ENCODE data around the gene TBC1D21. TPM values are rescaled to one million over a fixed set of nuclear protein-coding genes. Genes with fewer than 3 reads are reported as not detected.

The TBC1D21 gene
- total RNA-seq, 1 donor from 2014 or later = not detected

- Mint-ChIP-seq H3K27me3 (ENCODE audit: unreplicated experiment) (no peaks in the 10 kb centered on the region), H3K4me3 (ENCODE audit: unreplicated experiment) (no peak overlapping the region), H3K4me1 (ENCODE audit: unreplicated experiment) (peaks cover 21% of the 10 kb centered on the region), H3K36me3 (ENCODE audit: low read depth, unreplicated experiment) (no peaks in the 10 kb centered on the region), H3K27ac (ENCODE audit: unreplicated experiment) (no peak overlapping the region), H3K9me3 (ENCODE audit: unreplicated experiment) (no peaks in the 10 kb centered on the region)
- no peak for TF ChIP-seq CTCF (IDR thresholded peaks at IDR 0.05; ENCODE audit: unreplicated experiment)
- no peak for DNase-seq (ENCODE audit: low spot score)
These were observed 6.9 kb upstream of the TBC1D21 start for GRCh38 chr15:73866481-73866880.

- DNase-seq (ENCODE audit: low spot score) = no peak
- Mint-ChIP-seq H3K27ac (ENCODE audit: unreplicated experiment) (no peak overlapping the region), H3K36me3 (ENCODE audit: low read depth, unreplicated experiment) (no peaks in the 10 kb centered on the region), H3K27me3 (ENCODE audit: unreplicated experiment) (no peaks in the 10 kb centered on the region), H3K4me1 (ENCODE audit: unreplicated experiment) (peaks cover 18% of the 10 kb centered on the region), H3K9me3 (ENCODE audit: unreplicated experiment) (no peaks in the 10 kb centered on the region), H3K4me3 (ENCODE audit: unreplicated experiment) (no peak overlapping the region)
- no peak for TF ChIP-seq CTCF (IDR thresholded peaks at IDR 0.05; ENCODE audit: unreplicated experiment)
These were observed 6.4 kb upstream of the TBC1D21 start for GRCh38 chr15:73866881-73867410.

- H3K27me3 Mint-ChIP-seq (ENCODE audit: unreplicated experiment) = peaks cover 1% of the 10 kb centered on the region
- H3K9me3 Mint-ChIP-seq (ENCODE audit: unreplicated experiment) = no peaks in the 10 kb centered on the region
- peaks cover 13% of the 10 kb centered on the region for H3K4me1 Mint-ChIP-seq (ENCODE audit: unreplicated experiment)
- no peak for DNase-seq (ENCODE audit: low spot score)
- H3K4me3 Mint-ChIP-seq (ENCODE audit: unreplicated experiment) = no peak overlapping the region
- no peaks in the 10 kb centered on the region for H3K36me3 Mint-ChIP-seq (ENCODE audit: low read depth, unreplicated experiment)
- no peak for TF ChIP-seq CTCF (IDR thresholded peaks at IDR 0.05; ENCODE audit: unreplicated experiment)
- no peak overlapping the region for H3K27ac Mint-ChIP-seq (ENCODE audit: unreplicated experiment)
These were observed 5.9 kb upstream of the TBC1D21 start for GRCh38 chr15:73867426-73867825.

- H3K36me3 Mint-ChIP-seq (ENCODE audit: low read depth, unreplicated experiment) = no peaks in the 10 kb centered on the region
- no peak for DNase-seq (ENCODE audit: low spot score)
- peaks cover 10% of the 10 kb centered on the region for H3K4me1 Mint-ChIP-seq (ENCODE audit: unreplicated experiment)
- H3K27me3 Mint-ChIP-seq (ENCODE audit: unreplicated experiment) = peaks cover 2% of the 10 kb centered on the region
- TF ChIP-seq CTCF (IDR thresholded peaks at IDR 0.05; ENCODE audit: unreplicated experiment) = no peak
- H3K27ac Mint-ChIP-seq (ENCODE audit: unreplicated experiment) = no peak overlapping the region
- no peak overlapping the region for H3K4me3 Mint-ChIP-seq (ENCODE audit: unreplicated experiment)
- no peaks in the 10 kb centered on the region for H3K9me3 Mint-ChIP-seq (ENCODE audit: unreplicated experiment)
These were observed 5.4 kb upstream of the TBC1D21 start for GRCh38 chr15:73867956-73868355.

GRCh38 chr15:73869216-73869995 lies 4.0 kb upstream of the TBC1D21 start:
- Mint-ChIP-seq H3K9me3 (ENCODE audit: unreplicated experiment) (no peaks in the 10 kb centered on the region), H3K4me3 (ENCODE audit: unreplicated experiment) (no peak overlapping the region), H3K36me3 (ENCODE audit: low read depth, unreplicated experiment) (no peaks in the 10 kb centered on the region), H3K27me3 (ENCODE audit: unreplicated experiment) (peaks cover 2% of the 10 kb centered on the region), H3K27ac (ENCODE audit: unreplicated experiment) (no peak overlapping the region), H3K4me1 (ENCODE audit: unreplicated experiment) (peaks cover 10% of the 10 kb centered on the region)
- no peak for TF ChIP-seq CTCF (IDR thresholded peaks at IDR 0.05; ENCODE audit: unreplicated experiment)
- DNase-seq (ENCODE audit: low spot score) = no peak

Measured in endothelial cell (in vitro differentiated cells).